HG03520 (cell line): ENCODE results near the gene OR5K1.
A peak's percentile ranks its signal among the peaks of the same experiment; 100 is the strongest.

ENCODE experiments used
- ATAC-seq: cut with Tn5 transposase; IDR thresholded peaks from one replicate; pipeline ENCODE4 v1.9.1; 2021; ENCODE audit warnings: mild to moderate bottlenecking, moderate library complexity; ENCODE audit not compliant: unreplicated experiment

OR5K1 gene

DNA sequence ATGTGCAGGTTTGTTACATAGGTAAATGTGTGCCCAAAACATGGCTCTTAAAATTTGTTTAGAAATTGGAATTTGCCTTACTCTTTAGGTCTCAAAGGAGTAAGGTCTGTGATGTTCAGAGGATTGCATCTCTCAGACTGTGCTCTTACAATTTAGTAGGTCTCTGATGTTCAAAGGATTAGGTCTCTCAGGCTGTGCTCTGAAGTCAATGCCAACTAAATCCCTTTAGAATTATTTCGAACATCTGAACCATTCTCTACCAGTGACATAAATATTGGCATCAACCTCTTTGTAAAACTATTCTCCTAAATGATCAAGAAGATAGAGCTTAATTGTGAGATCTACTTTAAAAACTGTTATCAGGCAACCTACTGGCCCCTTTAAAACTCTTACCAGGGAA is at the start of gene OR5K1:
OR5K1 (plus strand) TSS at position 301 of the 400 bp plus-strand sequence. CDS start 6,376 bp downstream, outside the sequence.
- no peak for ATAC-seq

DNA sequence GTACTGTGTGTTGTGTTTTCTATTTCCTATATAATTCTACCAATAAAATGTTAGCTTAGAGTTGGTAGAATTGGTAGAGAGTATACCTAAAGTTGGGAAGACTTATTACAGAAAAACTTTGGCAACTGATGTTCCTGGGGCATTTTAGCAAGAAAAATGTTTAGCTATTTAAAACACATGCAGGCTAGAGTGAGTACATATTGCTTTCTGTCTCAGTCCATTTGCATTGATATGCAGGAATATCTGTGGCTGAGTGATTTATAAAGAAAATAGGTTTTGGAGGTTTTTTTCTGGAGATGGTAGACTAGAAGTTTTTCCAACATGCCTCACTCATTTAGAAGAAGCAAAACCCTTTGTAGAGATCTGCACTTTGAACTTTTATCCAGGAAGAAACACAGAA is 30.4 kb upstream of the OR5K1 start:
- ATAC-seq: no peak

GRCh38 chr3:98433764-98434163 is 29.2 kb upstream of the OR5K1 start:
- ATAC-seq: no peak

GRCh38 chr3:98434412-98434811 is 28.6 kb upstream of the OR5K1 start:
- no peak for ATAC-seq

GRCh38 chr3:98440283-98440682 is 22.7 kb upstream of the OR5K1 start:
- ATAC-seq: no peak

GRCh38 chr3:98445949-98446406 is 17.0 kb upstream of the OR5K1 start:
- ATAC-seq: peak; percentile 89

DNA sequence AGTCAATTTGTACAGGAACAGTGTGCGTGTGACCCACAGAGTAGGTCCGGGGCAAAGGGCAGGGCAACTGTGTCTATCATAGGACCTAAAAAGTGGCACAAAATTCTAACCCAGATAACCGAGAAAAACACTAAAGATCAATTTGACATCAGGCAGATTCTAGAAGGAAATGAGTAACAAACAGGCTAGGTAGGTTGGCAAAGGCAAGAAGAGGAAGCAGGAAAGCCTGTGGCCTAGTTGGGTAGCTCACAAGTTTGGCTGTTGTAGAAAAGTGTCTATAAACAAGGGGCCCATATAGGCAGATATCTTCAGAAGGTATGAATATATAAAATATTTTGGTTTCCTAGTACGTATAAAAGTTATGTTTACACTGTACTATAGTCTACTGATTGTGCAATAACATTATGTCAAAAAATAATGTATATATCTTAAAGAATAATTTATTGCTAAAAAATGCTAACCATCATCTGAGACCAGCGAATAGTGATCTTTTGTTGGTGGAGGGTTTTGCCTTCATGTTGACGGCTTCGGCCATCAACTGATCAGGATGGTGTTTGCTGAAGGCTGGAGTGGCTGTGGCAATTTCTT is 13.3 kb upstream of the OR5K1 start:
- no peak for ATAC-seq

DNA sequence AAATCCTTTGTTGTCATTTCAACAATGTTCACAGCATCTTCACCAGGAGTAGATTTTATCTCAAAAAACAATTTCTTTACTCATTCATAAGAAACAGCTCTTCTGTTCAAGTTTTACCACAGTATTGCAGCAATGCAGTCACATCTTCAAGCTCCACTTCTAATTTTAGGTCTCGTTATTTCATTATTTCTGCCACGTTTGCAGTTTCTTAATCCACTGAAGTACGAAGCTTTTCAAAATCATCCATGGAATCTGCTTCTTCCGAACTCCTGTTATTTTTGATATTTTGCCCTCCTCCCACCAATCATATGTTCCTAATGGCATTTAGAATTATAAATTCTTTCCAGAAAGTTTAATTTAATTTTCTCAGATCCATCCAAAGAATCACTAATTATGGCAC is 12.6 kb upstream of the OR5K1 start:
- no peak for ATAC-seq

DNA sequence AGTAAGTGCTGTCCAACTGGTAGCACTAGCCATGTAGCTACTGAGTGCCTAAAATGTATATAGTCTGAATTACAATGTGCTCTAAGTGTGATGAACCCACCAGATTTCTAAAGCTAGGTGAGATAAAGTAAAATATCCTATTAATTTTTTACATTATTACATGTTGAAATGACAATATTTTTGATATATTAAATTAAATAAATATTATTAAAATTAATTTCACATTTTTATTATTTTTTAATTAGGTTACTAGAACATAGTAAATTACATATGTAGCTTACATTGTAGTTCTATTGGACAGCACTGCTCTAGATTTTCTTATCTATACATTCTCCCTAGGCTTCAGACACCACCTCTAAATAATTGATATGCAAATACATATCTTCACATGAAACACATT is 9.2 kb upstream of the OR5K1 start:
- ATAC-seq: no peak

- no peak for ATAC-seq
These were observed 8.1 kb upstream of the OR5K1 start for GRCh38 chr3:98454929-98455328.

DNA sequence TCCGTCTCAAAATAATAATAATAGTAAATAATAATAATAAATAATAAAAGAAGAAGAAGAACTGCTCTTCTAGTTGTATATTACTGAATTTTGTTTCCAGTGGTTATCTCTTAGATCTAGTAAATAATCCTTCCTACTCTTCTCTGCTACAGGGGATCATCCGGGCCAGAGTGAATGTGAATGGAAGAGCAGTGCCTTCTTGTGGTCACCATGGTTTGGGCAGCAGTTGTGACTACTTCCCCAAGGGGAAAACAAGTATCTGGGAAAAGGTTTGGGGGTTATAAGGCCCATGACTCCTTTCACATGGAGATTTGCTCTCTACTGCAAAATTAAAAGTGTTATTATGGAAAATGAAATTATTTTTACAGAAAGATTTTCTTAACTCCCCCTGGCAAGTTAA is 5.5 kb upstream of the OR5K1 start:
- no peak for ATAC-seq

DNA sequence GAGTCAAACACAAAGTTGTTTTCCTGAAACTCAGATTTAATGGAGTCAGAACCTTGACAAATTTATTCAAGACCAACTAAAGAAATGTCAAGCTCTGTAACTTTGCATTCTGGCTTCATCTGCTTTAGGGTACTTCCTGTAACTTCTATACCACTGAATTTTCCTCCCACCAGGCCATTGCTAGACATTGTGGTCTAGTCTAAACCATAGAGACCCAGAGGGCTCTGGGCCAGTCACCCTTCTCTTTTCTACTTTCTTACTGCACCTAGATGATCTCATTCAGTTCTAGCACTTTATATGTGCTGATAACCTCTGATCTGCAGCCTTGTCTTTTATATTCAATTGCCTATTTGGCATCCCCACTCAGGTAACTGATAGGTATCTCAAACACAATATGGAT is 2.8 kb upstream of the OR5K1 start:
- ATAC-seq: no peak

DNA sequence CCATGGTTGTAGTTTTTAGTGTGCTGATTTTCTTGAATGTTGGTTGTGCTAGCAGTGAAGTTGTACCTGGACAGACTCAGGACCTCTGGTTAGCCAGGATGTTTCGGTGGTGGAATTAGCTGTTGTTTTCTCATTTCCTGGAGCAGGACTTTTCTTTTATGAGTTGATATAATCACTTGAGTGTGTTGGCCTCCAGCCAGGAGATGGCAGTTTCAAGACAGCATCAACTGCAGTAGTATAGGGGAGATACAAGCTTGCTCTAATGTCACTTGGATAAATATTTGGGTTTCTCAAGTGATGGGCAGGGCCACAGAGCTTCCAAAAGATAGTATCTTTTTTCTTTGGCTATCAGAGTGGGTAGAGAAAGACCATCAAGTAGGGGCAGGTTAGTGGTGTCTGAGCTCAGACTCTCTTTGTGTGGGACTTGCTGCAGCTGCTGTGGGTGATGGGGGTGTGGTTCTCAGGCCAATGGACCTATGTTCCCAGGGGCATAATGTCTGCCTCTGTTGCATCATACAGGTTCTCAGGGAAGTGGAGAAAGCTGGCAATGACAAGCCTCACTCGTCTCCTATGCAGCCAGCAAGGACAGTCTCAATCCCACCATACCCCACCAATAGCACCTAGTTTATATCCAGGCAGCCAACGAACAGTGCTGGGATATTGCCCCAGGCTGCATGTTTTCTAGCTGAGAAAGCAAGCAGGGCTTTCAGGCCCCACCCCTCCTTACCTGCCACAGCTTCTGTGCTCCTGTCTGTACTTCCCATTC is 19.9 kb downstream of the OR5K1 start:
- ATAC-seq: no peak

DNA sequence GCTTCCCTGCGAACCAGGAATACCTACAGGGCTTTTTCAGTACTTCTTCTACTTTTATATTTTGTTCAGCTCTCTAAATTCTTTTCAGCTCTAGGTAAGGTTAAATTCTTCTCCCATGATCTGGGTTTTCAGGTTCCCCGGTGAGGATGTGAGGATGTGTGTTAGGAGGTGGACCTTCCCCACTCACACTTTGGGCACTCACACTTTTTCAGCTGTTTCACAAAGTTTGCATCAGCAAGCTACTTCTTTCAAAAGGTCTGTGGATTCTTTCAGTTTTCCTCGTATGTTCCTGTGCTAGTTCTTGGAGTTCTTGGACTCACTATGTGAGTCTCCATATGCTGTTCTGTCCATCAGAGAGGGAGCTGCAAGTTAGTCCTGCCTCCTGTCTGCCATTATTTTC is 20.6 kb downstream of the OR5K1 start:
- ATAC-seq: no peak

GRCh38 chr3:98497381-98497780 is 34.4 kb downstream of the OR5K1 start, which contains the start of gene OR5K2:
OR5K2 (plus strand) TSS chr3:98497681; CDS start chr3:98497681, 0 bp downstream.
- no peak for ATAC-seq

- ATAC-seq: no peak
These were observed 37.0 kb downstream of the OR5K1 start for GRCh38 chr3:98500019-98500418.

DNA sequence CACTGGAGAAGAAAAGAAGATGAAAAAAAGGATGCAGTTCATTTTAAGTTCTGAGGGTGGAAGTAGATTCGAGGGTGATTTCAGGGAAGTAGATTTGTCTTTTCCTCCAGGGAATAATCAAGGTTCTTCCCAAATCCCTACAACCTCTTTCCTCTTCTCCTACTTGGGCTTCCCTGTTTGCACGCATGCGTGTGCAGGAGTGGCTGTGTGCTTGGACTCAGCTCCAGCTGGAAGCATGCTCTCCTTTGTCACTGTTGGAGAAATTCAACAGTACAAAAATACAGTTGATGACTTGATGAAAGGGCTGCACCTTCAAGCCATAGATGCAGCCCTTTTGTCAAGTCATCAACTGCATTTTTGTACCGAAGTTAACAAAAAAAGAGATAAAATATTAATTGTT is 38.3 kb downstream of the OR5K1 start:
- no peak for ATAC-seq

GRCh38 chr3:98501863-98502576 is 39.0 kb downstream of the OR5K1 start:
- ATAC-seq: no peak

- no peak for ATAC-seq
These were observed 41.5 kb downstream of the OR5K1 start for GRCh38 chr3:98504539-98504938.

GRCh38 chr3:98508582-98508981 is 45.6 kb downstream of the OR5K1 start:
- ATAC-seq: no peak

- ATAC-seq: no peak
These were observed 49.6 kb downstream of the OR5K1 start for GRCh38 chr3:98512576-98512975.

DNA sequence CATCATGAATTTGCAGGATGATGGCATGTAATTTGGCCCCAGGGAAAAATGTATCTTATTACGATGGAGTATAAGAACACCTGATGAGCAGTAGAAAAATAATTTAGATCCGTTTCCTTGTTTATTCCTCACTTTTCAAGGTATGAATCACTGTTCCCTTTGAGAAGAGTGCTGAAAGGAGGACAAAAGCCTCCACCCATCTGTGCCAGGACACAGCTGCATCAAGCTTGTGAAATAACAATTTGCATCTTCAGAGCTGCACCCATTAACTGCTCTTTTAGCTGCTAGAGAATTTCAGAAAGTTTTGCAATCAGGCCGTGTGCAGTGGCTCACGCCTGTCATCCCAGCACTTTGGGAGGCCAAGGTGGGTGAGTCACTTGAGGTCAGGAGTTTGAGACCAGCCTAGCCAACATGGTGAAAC is 50.1 kb downstream of the OR5K1 start:
- no peak for ATAC-seq
